Measurements from ENCODE around the gene TDP1. TPM values are rescaled to one million over a fixed set of nuclear protein-coding genes. Genes with fewer than 3 reads are reported as not detected.
A peak's percentile ranks its signal among the peaks of the same experiment; 100 is the strongest.

TDP1 gene
- total RNA-seq, 2 experiments from 2014 or later, result 51.9 to 59.8 TPM

GRCh38 chr14:90062822-90063539, 107.3 kb downstream of the TDP1 start:
- ATAC-seq (ENCODE audit: poor library complexity) (no peak), DNase-seq (peak in 1 of 14 experiments; percentile 13)
- CTCF ChIA-PET, result no interaction called here
- Mint-ChIP-seq H3K27ac (no peak overlapping the region), H3K4me1 (ENCODE audit: low read depth) (peaks cover 21% of the 10 kb centered on the region), H3K27me3 (peaks cover 67% of the 10 kb centered on the region), H3K9me3 (no peaks in the 10 kb centered on the region), H3K4me3 (peak overlapping the region; percentile 75), H3K36me3 (ENCODE audit: low read depth) (no peaks in the 10 kb centered on the region)
- no peak overlapping the region for H3K27ac ChIP-seq (ENCODE audit: low read depth in 1 of 2, low read length in 2 of 2)
- H3K36me3 ChIP-seq (ENCODE audit: insufficient read depth, low read length), result no peaks in the 10 kb centered on the region
- peaks cover 38 to 72% of the 10 kb centered on the region in 2 experiments for H3K27me3 ChIP-seq (ENCODE audit: control insufficient read depth in 1 of 2, insufficient read depth in 2 of 2, low read length in 2 of 2)
- peaks cover 0 to 12% of the 10 kb centered on the region in 2 experiments for H3K9me3 ChIP-seq (ENCODE audit: control insufficient read depth in 1 of 2, insufficient read depth in 1 of 2, low read length in 2 of 2)
- POLR2A ChIA-PET, result no interaction called here
- TF ChIP-seq CTCF (IDR thresholded peaks at IDR 0.05), result no peak
- peak overlapping the region; percentile 38 for H3K4me3 ChIP-seq (ENCODE audit: low read length)
- H3K4me1 ChIP-seq (ENCODE audit: insufficient read depth, low read length), result peaks cover 32% of the 10 kb centered on the region
- intact Hi-C loops (cut with DNase I, micrococcal nuclease), result no loop called here

GRCh38 chr14:90072350-90072749, 116.6 kb downstream of the TDP1 start:
- no peaks in the 10 kb centered on the region for H3K9me3 ChIP-seq (ENCODE audit: control insufficient read depth in 1 of 2, insufficient read depth in 1 of 2, low read length in 2 of 2)
- peaks cover 6 to 12% of the 10 kb centered on the region in 2 experiments for H3K27me3 ChIP-seq (ENCODE audit: control insufficient read depth in 1 of 2, insufficient read depth in 2 of 2, low read length in 2 of 2)
- DNase-seq, result no peak
- H3K4me3 ChIP-seq (ENCODE audit: low read length), result no peak overlapping the region
- H3K27me3 Mint-ChIP-seq, result peaks cover 47% of the 10 kb centered on the region
- POLR2A ChIA-PET, result no interaction called here
- no peak overlapping the region for H3K4me3 Mint-ChIP-seq
- H3K27ac Mint-ChIP-seq, result no peak overlapping the region
- no peaks in the 10 kb centered on the region for H3K4me1 Mint-ChIP-seq (ENCODE audit: low read depth)
- H3K36me3 Mint-ChIP-seq (ENCODE audit: low read depth), result no peaks in the 10 kb centered on the region
- no peak overlapping the region for H3K27ac ChIP-seq (ENCODE audit: low read depth in 1 of 2, low read length in 2 of 2)
- CTCF ChIA-PET, result no interaction called here
- intact Hi-C loops (cut with DNase I, micrococcal nuclease), result no loop called here
- no peaks in the 10 kb centered on the region for H3K9me3 Mint-ChIP-seq
- no peaks in the 10 kb centered on the region for H3K4me1 ChIP-seq (ENCODE audit: insufficient read depth, low read length)
- no peaks in the 10 kb centered on the region for H3K36me3 ChIP-seq (ENCODE audit: insufficient read depth, low read length)
- no peak for ATAC-seq (ENCODE audit: poor library complexity)
- no peak for TF ChIP-seq CTCF (IDR thresholded peaks at IDR 0.05)

GRCh38 chr14:90079576-90079975, 123.8 kb downstream of the TDP1 start:
- POLR2A ChIA-PET, result no interaction called here
- no peaks in the 10 kb centered on the region for H3K9me3 ChIP-seq (ENCODE audit: control insufficient read depth in 1 of 2, insufficient read depth in 1 of 2, low read length in 2 of 2)
- no peak overlapping the region for H3K27ac ChIP-seq (ENCODE audit: low read depth in 1 of 2, low read length in 2 of 2)
- no peak overlapping the region for H3K4me3 Mint-ChIP-seq
- no peaks in the 10 kb centered on the region for H3K36me3 ChIP-seq (ENCODE audit: insufficient read depth, low read length)
- no peaks in the 10 kb centered on the region for H3K4me1 ChIP-seq (ENCODE audit: insufficient read depth, low read length)
- peaks cover 46% of the 10 kb centered on the region for H3K27me3 Mint-ChIP-seq
- H3K4me1 Mint-ChIP-seq (ENCODE audit: low read depth), result no peaks in the 10 kb centered on the region
- ATAC-seq (ENCODE audit: poor library complexity) (no peak), DNase-seq (no peak)
- no peaks in the 10 kb centered on the region for H3K9me3 Mint-ChIP-seq
- H3K27ac Mint-ChIP-seq, result no peak overlapping the region
- intact Hi-C loops (cut with DNase I, micrococcal nuclease), result no loop called here
- TF ChIP-seq CTCF (IDR thresholded peaks at IDR 0.05), result no peak
- CTCF ChIA-PET, result no interaction called here
- H3K4me3 ChIP-seq (ENCODE audit: low read length), result no peak overlapping the region
- peaks cover 2 to 9% of the 10 kb centered on the region in 2 experiments for H3K27me3 ChIP-seq (ENCODE audit: control insufficient read depth in 1 of 2, insufficient read depth in 2 of 2, low read length in 2 of 2)
- no peaks in the 10 kb centered on the region for H3K36me3 Mint-ChIP-seq (ENCODE audit: low read depth)

Measured in CD4-positive, alpha-beta T cell (primary cell).